C4-2B (cell line): ENCODE results near the gene ARVCF.

Experiments used
- H3K27ac ChIP-seq: fragments of 450-650 bp; 2 replicates; pipeline ENCODE4 v1.5.1; 2017
- CTCF ChIP-seq: fragments of 450-650 bp; conservative IDR thresholded peaks from 2 replicates; pipeline ENCODE4 v1.5.1; 2017; ENCODE audit warnings: mild to moderate bottlenecking
- ZFX ChIP-seq: fragments of 450-650 bp; IDR thresholded peaks from 2 replicates; pipeline ENCODE4 v1.6.1; 2017

The ARVCF gene

GRCh38 chr22:20022231-20022977 lies 5.8 kb upstream of the ARVCF start:
- no peak for TF ChIP-seq ZFX

GRCh38 chr22:20021196-20022181 lies 4.9 kb upstream of the ARVCF start:
- TF ChIP-seq CTCF (no peak), ZFX (peak; percentile 35; the same call in 1 of the 2 replicates)
- H3K27ac ChIP-seq: peak overlapping the region; percentile 82

More at GRCh38 chr22:20022231-20022977, 5.8 kb upstream of the ARVCF start:
- H3K27ac ChIP-seq: peak overlapping the region; percentile 82

DNA sequence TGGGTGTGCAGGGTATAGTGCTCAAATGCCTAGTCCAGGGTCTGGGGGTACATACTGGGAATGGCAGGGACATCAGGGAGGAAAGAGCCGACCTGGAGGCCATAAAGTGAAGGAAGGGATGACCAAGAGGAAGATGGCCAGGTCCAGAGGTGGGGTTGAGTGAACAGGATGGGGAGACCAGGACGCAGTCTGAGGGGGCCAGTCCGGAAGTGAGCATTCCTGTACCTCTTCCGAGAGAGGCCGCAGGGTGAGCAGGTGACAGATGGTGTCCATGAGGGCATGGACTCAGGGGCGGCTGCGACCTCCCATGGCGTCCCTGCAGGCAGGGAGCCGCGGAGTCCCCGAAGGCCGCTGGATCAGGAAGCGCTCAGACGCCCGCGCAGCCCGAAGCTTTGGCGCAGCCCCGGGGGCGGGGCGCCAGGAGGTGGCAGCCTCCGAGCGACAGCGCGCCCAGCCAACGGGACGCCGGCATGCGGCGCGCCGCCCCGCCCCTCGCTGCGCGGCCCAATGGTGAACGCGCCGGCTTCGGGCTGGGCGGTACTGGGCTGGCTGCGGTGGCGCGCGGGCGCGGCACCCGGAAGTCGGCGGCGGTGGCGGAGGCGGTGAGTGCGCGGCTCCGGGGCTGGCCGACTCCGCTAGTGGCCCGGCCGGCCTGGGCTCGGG lies 4.0 kb upstream of the ARVCF start, which contains the start of gene TANGO2:
TSS of gene TANGO2 (plus strand) at position 578 of the 663 bp plus-strand sequence. CDS start 15,689 bp downstream, outside the sequence.
- peak within 1 kb of the TSS; percentile 82 for H3K27ac ChIP-seq

GRCh38 chr22:20019661-20020532 lies 3.3 kb upstream of the ARVCF start:
- peak overlapping the region; percentile 82 for H3K27ac ChIP-seq
- TF ChIP-seq ZFX (no peak), CTCF (no peak)

More for the DNA sequence above, 4.0 kb upstream of the ARVCF start, which contains the start of gene TANGO2:
- TF ChIP-seq ZFX: no peak
- no peak for TF ChIP-seq CTCF

- TF ChIP-seq ZFX (no peak), CTCF (no peak)
- no peak overlapping the region for H3K27ac ChIP-seq
Measured at GRCh38 chr22:20018001-20018400, 1.4 kb upstream of the ARVCF start.

DNA sequence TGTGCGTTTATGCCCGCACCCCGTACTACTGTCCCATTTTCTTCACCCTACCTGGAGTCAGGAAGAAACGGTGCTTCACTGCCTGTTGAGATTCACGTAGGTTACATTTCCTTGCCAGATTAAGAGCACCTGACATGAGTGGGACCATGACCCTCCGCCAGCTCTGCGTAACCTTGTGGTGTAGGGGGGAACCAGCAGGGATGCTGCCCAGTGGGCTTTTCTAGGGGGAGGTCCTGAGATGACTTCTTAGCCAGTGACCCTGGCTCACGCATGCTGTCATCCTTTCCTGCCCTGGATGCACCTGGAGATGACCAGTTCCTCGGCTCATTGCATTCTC lies 967 bp upstream of the ARVCF start:
- no peak overlapping the region; the same call in 1 of the 2 replicates for H3K27ac ChIP-seq
- TF ChIP-seq CTCF: no peak
- TF ChIP-seq ZFX: no peak
